MCF 10A (cell line): ENCODE data around the gene FEZF1. TPM values are rescaled to one million over a fixed set of nuclear protein-coding genes. Genes with fewer than 3 reads are reported as not detected.

Source experiments
- BruUV-seq: library from RNA; stranded (reverse); fragments of 400-500 nt; replicated peaks from 2 replicates; lab custom pipeline; 2021; lab: Mats Ljungman, UMichigan
- CTCF ChIA-PET: fragments of 300-600 bp; sonication (Branson Sonifier 250); formaldehyde crosslinking; extraction: SDS; loops from one replicate; lab custom pipeline; 2021; ENCODE audit warnings: antibody characterized with exemption, inconsistent platforms; lab: Yijun Ruan, JAX
- POLR2A ChIA-PET: fragments of 300-600, 350-650 bp; sonication (Branson Sonifier 250); formaldehyde crosslinking; extraction: SDS; loops from one replicate; lab custom pipeline; 2020; ENCODE audit warnings: antibody characterized with exemption, inconsistent platforms; lab: Yijun Ruan, JAX
- DNase-seq: peaks from one replicate; pipeline ENCODE4 v3.0.0-alpha.2; 2018; ENCODE audit not compliant: unreplicated experiment
- H3K27ac Mint-ChIP-seq: one replicate; pipeline ENCODE4 v1.8.0; 2022; ENCODE audit warnings: mild to moderate bottlenecking, low read depth, mixed read lengths; ENCODE audit not compliant: unreplicated experiment
- H3K27me3 Mint-ChIP-seq: one replicate; pipeline ENCODE4 v1.8.0; 2022; ENCODE audit warnings: mixed read lengths; ENCODE audit not compliant: insufficient read depth, unreplicated experiment
- H3K36me3 Mint-ChIP-seq: one replicate; pipeline ENCODE4 v1.8.0; 2022; ENCODE audit warnings: mild to moderate bottlenecking, moderate library complexity, mixed read lengths; ENCODE audit not compliant: insufficient read depth, unreplicated experiment
- H3K4me1 Mint-ChIP-seq: one replicate; pipeline ENCODE4 v1.8.0; 2022; ENCODE audit warnings: mixed read lengths; ENCODE audit not compliant: insufficient read depth, unreplicated experiment
- H3K4me3 Mint-ChIP-seq: one replicate; pipeline ENCODE4 v1.8.0; 2022; ENCODE audit warnings: mild to moderate bottlenecking, moderate library complexity, mixed read lengths; ENCODE audit not compliant: unreplicated experiment
- H3K9me3 Mint-ChIP-seq: one replicate; pipeline ENCODE4 v1.8.0; 2022; ENCODE audit warnings: mixed read lengths; ENCODE audit not compliant: unreplicated experiment
- intact Hi-C: fragments of 100-400 bp; cut with micrococcal nuclease; formaldehyde crosslinking; loops from 2 replicates; pipeline ENCODE4 v1.14.1; 2022
- total RNA-seq: library from RNA; stranded (reverse); gene quantifications from 2 replicates; pipeline ENCODE4 v1.2.3, GENCODE V29; 2022
- TF ChIP-seq, protein P1 (sequence below): fragments of 200-600 bp; IDR thresholded peaks from one replicate; pipeline ENCODE4 v1.8.0; 2022; ENCODE audit warnings: antibody characterized with exemption, mild to moderate bottlenecking; ENCODE audit not compliant: unreplicated experiment

FEZF1 gene
- total RNA-seq, 1 experiment from 2014 or later: not detected

DNA sequence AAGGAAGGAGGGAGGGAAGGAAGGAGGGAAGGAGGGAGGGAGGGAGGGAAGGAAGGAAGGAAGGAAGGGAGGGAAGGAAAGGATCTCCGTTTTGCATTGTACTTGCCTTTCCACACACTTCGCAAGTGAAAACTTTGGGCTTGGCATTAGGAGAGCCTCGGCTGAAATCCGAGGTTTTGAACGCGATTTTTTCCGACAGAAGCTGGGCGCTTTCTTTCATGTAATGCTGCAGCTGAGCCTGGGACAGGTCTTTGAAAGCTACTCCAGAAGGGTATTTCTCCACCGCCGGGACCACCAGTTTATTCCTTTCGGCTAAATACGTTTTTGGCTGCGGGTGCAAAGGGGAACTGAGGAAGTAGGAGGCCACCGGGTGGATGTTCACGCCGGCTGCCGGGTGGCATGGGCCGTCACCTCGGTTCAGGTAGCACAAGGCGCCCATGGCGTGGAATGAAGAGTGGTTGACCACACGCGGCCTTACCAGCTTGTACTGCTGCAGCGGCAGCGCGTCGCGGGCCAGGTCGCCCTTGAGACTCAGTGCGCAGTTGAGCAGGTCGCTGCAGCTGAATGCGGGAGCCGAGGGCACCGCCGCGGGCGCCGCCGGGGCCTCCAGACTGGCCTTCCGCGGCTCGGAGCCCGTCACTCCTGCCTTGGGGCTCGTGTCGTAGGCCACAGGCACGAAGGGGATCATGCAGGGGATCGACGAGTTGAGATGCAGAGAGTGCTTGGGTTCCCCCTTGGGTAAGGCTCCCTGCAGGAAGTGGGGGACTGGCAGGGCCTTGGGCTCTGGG, 825 bp downstream of the FEZF1 start:
- TF ChIP-seq, protein P1, sequence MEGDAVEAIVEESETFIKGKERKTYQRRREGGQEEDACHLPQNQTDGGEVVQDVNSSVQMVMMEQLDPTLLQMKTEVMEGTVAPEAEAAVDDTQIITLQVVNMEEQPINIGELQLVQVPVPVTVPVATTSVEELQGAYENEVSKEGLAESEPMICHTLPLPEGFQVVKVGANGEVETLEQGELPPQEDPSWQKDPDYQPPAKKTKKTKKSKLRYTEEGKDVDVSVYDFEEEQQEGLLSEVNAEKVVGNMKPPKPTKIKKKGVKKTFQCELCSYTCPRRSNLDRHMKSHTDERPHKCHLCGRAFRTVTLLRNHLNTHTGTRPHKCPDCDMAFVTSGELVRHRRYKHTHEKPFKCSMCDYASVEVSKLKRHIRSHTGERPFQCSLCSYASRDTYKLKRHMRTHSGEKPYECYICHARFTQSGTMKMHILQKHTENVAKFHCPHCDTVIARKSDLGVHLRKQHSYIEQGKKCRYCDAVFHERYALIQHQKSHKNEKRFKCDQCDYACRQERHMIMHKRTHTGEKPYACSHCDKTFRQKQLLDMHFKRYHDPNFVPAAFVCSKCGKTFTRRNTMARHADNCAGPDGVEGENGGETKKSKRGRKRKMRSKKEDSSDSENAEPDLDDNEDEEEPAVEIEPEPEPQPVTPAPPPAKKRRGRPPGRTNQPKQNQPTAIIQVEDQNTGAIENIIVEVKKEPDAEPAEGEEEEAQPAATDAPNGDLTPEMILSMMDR: no peak
- Mint-ChIP-seq H3K27ac (no peak overlapping the region), H3K4me1 (peaks cover 5% of the 10 kb centered on the region), H3K27me3 (peaks cover 36% of the 10 kb centered on the region), H3K9me3 (peaks cover 7% of the 10 kb centered on the region), H3K4me3 (no peak overlapping the region), H3K36me3 (no peaks in the 10 kb centered on the region)
- DNase-seq: no peak
- intact Hi-C loops: no loop called here
- no TSS peak for BruUV-seq
- ChIA-PET CTCF (no interaction called here), POLR2A (no interaction called here)

DNA sequence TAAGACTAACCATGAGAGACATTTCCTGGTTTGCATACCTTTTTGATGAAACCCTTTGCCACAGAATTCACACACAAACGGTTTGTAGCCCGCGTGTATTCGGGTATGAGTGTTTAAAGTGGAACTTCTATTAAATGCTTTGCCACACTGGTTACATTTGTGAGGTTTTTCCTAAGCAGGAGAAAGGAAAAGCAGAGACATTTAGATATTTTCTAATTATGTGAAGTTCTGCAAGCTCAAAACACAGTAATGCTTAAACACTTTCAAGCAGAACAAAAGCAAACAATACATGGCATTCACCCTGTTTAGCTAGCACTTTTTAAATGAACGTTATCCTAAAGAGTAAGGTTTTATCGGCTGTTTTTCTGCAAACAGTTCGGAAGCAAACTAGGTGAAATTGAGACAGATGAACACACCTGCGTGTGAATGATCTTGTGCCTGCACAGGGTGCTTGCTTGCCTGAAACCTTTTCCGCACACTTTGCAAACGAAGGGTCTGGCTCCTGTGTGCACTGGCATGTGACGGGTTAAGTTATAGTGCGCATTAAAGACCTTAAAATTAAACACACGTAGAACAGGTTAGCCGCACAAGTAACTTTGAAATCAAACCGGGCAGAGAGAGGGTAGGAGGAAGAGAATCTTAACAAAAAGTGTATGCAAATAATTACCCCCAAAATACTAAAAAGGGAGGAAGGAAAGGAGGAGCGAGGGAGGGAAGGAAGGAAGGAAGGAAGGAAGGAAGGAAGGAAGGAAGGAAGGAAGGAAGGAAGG, 1.6 kb downstream of the FEZF1 start:
- Mint-ChIP-seq H3K27ac (no peak overlapping the region), H3K4me1 (peaks cover 5% of the 10 kb centered on the region), H3K9me3 (peaks cover 7% of the 10 kb centered on the region), H3K4me3 (no peak overlapping the region), H3K36me3 (no peaks in the 10 kb centered on the region), H3K27me3 (peaks cover 43% of the 10 kb centered on the region)
- CTCF ChIA-PET: interaction anchor here (0.7 kb wide), 1 partner anchor 13 kb away, joined by 4 read pairs; no protein-coding TSS in a partner anchor
- no TSS peak for BruUV-seq
- intact Hi-C loops: no loop called here
- no peak for DNase-seq
- POLR2A ChIA-PET: no interaction called here
- TF ChIP-seq, protein P1: no peak

DNA sequence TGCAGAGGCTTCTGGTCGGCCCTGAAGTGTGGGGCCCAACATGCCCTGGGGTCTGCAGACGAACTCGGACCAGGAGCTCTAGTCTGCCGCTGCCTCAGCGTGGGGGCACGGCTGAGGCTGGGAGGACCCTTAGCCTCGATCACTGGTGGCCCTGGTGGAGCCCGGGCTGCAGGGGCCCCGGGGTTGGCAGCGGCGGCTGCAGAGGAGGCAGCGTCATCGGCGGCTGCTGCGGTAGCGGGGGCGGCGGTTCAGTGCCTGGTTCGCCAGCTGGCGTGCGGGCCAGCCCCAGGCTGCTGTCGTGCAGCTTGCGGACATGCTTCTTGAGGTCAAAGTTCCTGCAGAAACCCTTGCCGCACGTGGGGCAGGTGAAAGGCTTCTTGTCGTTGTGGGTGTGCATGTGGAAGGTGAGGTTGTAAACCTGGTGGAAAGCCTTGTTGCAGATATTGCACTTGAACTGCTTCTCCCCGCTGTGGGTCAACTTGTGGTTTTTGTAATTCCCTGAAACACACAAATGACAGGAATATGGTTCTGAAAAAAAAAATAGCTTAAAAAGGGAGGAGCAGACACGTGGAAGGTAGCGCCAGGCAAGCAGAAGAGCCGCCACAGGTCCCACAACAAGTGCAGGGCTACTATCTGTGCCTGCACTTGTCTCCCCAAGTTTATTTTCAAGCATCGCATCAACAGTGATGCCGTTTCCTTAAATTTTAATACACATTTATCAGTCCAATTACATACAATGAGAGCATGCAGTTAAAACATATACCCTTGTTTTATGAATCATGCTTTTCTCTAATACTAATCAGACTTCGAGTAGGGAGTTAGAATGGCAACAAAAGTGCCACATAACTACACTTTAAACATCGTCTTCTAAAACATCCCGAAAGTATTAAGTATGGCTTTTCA, 2.4 kb downstream of the FEZF1 start:
- H3K36me3 Mint-ChIP-seq: no peaks in the 10 kb centered on the region
- TF ChIP-seq, protein P1: no peak
- no peak overlapping the region for H3K4me3 Mint-ChIP-seq
- DNase-seq: peak; percentile 20
- peaks cover 7% of the 10 kb centered on the region for H3K9me3 Mint-ChIP-seq
- BruUV-seq: no TSS peak
- peaks cover 45% of the 10 kb centered on the region for H3K27me3 Mint-ChIP-seq
- intact Hi-C loops: no loop called here
- CTCF ChIA-PET: interaction anchor here (0.6 to 0.7 kb wide), 2 partner anchors 14 to 84 kb away, joined by 3 to 4 read pairs; no protein-coding TSS in a partner anchor
- H3K27ac Mint-ChIP-seq: no peak overlapping the region
- peaks cover 5% of the 10 kb centered on the region for H3K4me1 Mint-ChIP-seq
- POLR2A ChIA-PET: no interaction called here
